ENCODE measurements around the gene RPL38. TPM values are rescaled to one million over a fixed set of nuclear protein-coding genes. Genes with fewer than 3 reads are reported as not detected.

RPL38 gene
- total RNA-seq = 571 TPM

DNA sequence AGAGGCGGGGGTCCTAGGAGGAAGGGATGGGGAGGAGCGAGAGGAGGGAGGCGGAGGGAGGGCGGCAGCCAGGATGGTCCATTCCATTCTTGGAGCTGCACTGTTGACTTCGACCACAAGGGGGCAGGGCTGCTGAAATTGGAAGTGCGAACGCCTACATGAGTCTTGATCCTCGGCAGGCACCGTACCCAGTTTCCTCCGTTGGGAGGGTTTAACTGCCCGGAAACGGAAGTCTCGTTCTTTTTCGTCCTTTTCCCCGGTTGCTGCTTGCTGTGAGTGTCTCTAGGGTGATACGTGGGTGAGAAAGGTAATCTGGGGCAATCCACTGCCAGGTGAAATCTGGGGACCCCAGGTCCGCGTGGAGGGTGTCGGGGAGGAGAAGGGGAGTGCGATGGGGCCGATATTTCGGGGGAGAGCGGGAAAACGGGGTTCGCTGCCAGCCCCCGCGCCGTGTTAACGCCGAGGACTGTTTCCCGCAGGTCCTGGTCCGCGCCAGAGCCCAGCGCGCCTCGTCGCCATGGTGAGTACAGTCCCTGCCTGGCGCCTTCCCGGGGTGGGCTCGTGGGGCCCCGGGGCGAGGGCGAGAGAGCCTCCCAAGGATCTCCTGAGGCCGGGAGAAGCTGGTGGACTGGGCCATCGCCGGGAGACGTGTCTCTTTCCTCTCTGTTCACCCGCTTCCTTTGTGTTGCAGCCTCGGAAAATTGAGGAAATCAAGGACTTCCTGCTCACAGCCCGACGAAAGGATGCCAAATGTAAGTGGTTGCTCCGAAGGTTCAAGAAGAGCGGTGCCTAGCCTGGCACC, at the start of gene RPL38:
RPL38 (plus strand) TSS at position 240 of the 802 bp plus-strand sequence; CDS start at position 518, 278 bp downstream.
- peak within 1 kb of the TSS; percentile 75 to 91 for H3K4me3 ChIP-seq
- intact Hi-C loops (cut with DNase I) = no loop called here
- peak within 1 kb of the TSS; percentile 79 for H3K27ac ChIP-seq

GRCh38 chr17:74153821-74154430, 49.6 kb upstream of the RPL38 start:
- Histone ChIP-seq H3K27ac (no peak overlapping the region), H3K4me3 (no peak overlapping the region), H3K36me3 (no peaks in the 10 kb centered on the region), H3K4me1 (peaks cover 13% of the 10 kb centered on the region), H3K27me3 (no peaks in the 10 kb centered on the region), H3K9me3 (no peaks in the 10 kb centered on the region)
- TF ChIP-seq POLR2AphosphoS5 (IDR thresholded peaks at IDR 0.05; ENCODE audit: insufficient read depth in 1 of 2, low read depth in 1 of 2) (no peak), POLR2A (IDR thresholded peaks at IDR 0.05) (no peak), CTCF (IDR thresholded peaks at IDR 0.05) (no peak)
- peak in 1 of 2 donors; percentile 85 for DNase-seq (ENCODE audit: extremely low spot score in 2 of 2)
- intact Hi-C loops (cut with DNase I) = no loop called here

More for the DNA sequence above, at the start of gene RPL38:
- peak in 1 of 2 donors; percentile 97 for DNase-seq (ENCODE audit: extremely low spot score in 2 of 2)
- Histone ChIP-seq H3K27me3 (no peaks in the 10 kb centered on the region), H3K9me3 (no peaks in the 10 kb centered on the region), H3K4me1 (peaks cover 59% of the 10 kb centered on the region), H3K36me3 (peaks cover 0 to 26% of the 10 kb centered on the region in 2 donors)
- TF ChIP-seq CTCF (IDR thresholded peaks at IDR 0.05) = peak; percentile 96 to 98 (median 97)
- TF ChIP-seq POLR2A (IDR thresholded peaks at IDR 0.05) = peak in 1 of 2 donors; percentile 68
- TF ChIP-seq POLR2AphosphoS5 (IDR thresholded peaks at IDR 0.05; ENCODE audit: insufficient read depth in 1 of 2, low read depth in 1 of 2) = peak; percentile 89 to 99

GRCh38 chr17:74156878-74157277, 46.6 kb upstream of the RPL38 start:
- peaks cover 13% of the 10 kb centered on the region for H3K4me1 ChIP-seq
- H3K4me3 ChIP-seq = no peak overlapping the region
- no peaks in the 10 kb centered on the region for H3K27me3 ChIP-seq
- no peaks in the 10 kb centered on the region for H3K36me3 ChIP-seq
- DNase-seq (ENCODE audit: extremely low spot score in 2 of 2) = peak in 1 of 2 donors; percentile 31
- no peaks in the 10 kb centered on the region for H3K9me3 ChIP-seq
- H3K27ac ChIP-seq = no peak overlapping the region
- intact Hi-C loops (cut with DNase I) = no loop called here
- TF ChIP-seq POLR2AphosphoS5 (IDR thresholded peaks at IDR 0.05; ENCODE audit: insufficient read depth in 1 of 2, low read depth in 1 of 2) = no peak
- no peak for TF ChIP-seq CTCF (IDR thresholded peaks at IDR 0.05)
- no peak for TF ChIP-seq POLR2A (IDR thresholded peaks at IDR 0.05)

- H3K27me3 ChIP-seq = no peaks in the 10 kb centered on the region
Measured at GRCh38 chr17:74157366-74157765, 46.1 kb upstream of the RPL38 start.

More at GRCh38 chr17:74157366-74157765, 46.1 kb upstream of the RPL38 start:
- Histone ChIP-seq H3K9me3 (no peaks in the 10 kb centered on the region), H3K27ac (no peak overlapping the region), H3K4me1 (peaks cover 13% of the 10 kb centered on the region), H3K4me3 (no peak overlapping the region), H3K36me3 (no peaks in the 10 kb centered on the region)
- peak in 1 of 2 donors; percentile 91 for DNase-seq (ENCODE audit: extremely low spot score in 2 of 2)
- no peak for TF ChIP-seq POLR2AphosphoS5 (IDR thresholded peaks at IDR 0.05; ENCODE audit: insufficient read depth in 1 of 2, low read depth in 1 of 2)
- no peak for TF ChIP-seq CTCF (IDR thresholded peaks at IDR 0.05)
- no peak for TF ChIP-seq POLR2A (IDR thresholded peaks at IDR 0.05)
- intact Hi-C loops (cut with DNase I) = no loop called here
